Thyroid gland (tissue), 4 donors: ENCODE measurements around the gene ZFYVE21. TPM values are rescaled to one million over a fixed set of nuclear protein-coding genes. Genes with fewer than 3 reads are reported as not detected.

ENCODE experiments used
- DNase-seq, 2 donors: peaks; one replicate each; pipeline ENCODE4 v3.0.0-alpha.2; 2019
- H3K27ac ChIP-seq, 3 donors: fragments of 200-600 bp; sonication (generic); 1 replicate in 2 of 3; 2 replicates in 1 of 3; pipeline ENCODE4 v1.5.1; 2016 to 2019; ENCODE audit warnings: mild to moderate bottlenecking in 1 of 3, moderate library complexity in 1 of 3
- H3K27me3 ChIP-seq: fragments of 200-600 bp; sonication (generic); one replicate; pipeline ENCODE4 v1.5.1; 2019
- H3K36me3 ChIP-seq, 2 donors: fragments of 200-600 bp; sonication (generic); one replicate each; pipeline ENCODE4 v1.5.1; 2016 to 2019
- H3K4me1 ChIP-seq, 2 donors: fragments of 200-600 bp; sonication (generic); one replicate each; pipeline ENCODE4 v1.5.1; 2017 to 2019
- H3K4me3 ChIP-seq, 3 donors: fragments of 200-600 bp; sonication (generic); replicated peaks in 1 of 3; 1 replicate in 2 of 3; 2 replicates in 1 of 3; pipeline ENCODE4 v1.5.1; 2016; ENCODE audit warnings: mild to moderate bottlenecking in 1 of 3
- H3K9me3 ChIP-seq: fragments of 200-600 bp; sonication (generic); one replicate; pipeline ENCODE4 v1.5.1; 2017
- CTCF ChIP-seq, 6 experiments: fragments of 200-600 bp in 3 of 6; fragments of 450-650 bp in 3 of 6; sonication (generic) in 3 of 6; IDR thresholded peaks; one replicate each; pipeline ENCODE4 v1.5.1; 2016 to 2019; ENCODE audit warnings: antibody characterized with exemption in 6 of 6, mild to moderate bottlenecking in 2 of 6, inconsistent platforms in 1 of 6, moderate library complexity in 1 of 6
- POLR2A ChIP-seq, 2 donors: fragments of 450-650 bp; IDR thresholded peaks; one replicate each; pipeline ENCODE4 v1.6.1; 2017; ENCODE audit warnings: antibody characterized with exemption in 2 of 2, mild to moderate bottlenecking in 2 of 2, moderate library complexity in 1 of 2
- WGBS, 2 donors: methylation state at CpG; one replicate each; pipeline ENCODE4 v1.1.5; 2017; 5-methylcytosine and 5-hydroxymethylcytosine counted together
- intact Hi-C: fragments of 100-400 bp; cut with DNase I; formaldehyde crosslinking; loops from one replicate; pipeline ENCODE4 v1.15.1; 2023
- total RNA-seq, 4 donors: library from RNA; depleted of rRNA; stranded (reverse); fragments of >200 nt; gene quantifications; one replicate each; pipeline ENCODE4 v1.2.3, GENCODE V29; 2016

The ZFYVE21 gene
- total RNA-seq, 4 donors from 2014 or later = 113 to 167 (median 131) TPM

- H3K27ac ChIP-seq = no peak overlapping the region
- H3K9me3 ChIP-seq = no peaks in the 10 kb centered on the region
- no peak for DNase-seq
- no peak for TF ChIP-seq POLR2A (IDR thresholded peaks at IDR 0.05)
- TF ChIP-seq CTCF (IDR thresholded peaks at IDR 0.05) = no peak
- WGBS, 2 donors = 84 to 85% methylated on average over 4 of the region's 4 CpGs
- intact Hi-C loops = no loop called here
- peaks cover 0 to 6% of the 10 kb centered on the region in 2 donors for H3K4me1 ChIP-seq
- no peaks in the 10 kb centered on the region for H3K27me3 ChIP-seq
- H3K36me3 ChIP-seq = peaks cover 0 to 6% of the 10 kb centered on the region in 2 donors
- H3K4me3 ChIP-seq = no peak overlapping the region
These were observed 51.8 kb downstream of the ZFYVE21 start for GRCh38 chr14:103767336-103767894.

GRCh38 chr14:103770500-103770899 is 54.9 kb downstream of the ZFYVE21 start:
- Histone ChIP-seq H3K27ac (peak overlapping the region in 2 of 3 donors; percentile 20 to 34), H3K9me3 (no peaks in the 10 kb centered on the region), H3K4me1 (peaks cover 22 to 27% of the 10 kb centered on the region in 2 donors), H3K36me3 (no peaks in the 10 kb centered on the region), H3K27me3 (no peaks in the 10 kb centered on the region), H3K4me3 (no peak overlapping the region)
- intact Hi-C loops = no loop called here
- TF ChIP-seq POLR2A (IDR thresholded peaks at IDR 0.05) (no peak), CTCF (IDR thresholded peaks at IDR 0.05) (no peak)
- WGBS, 2 donors = 95 to 96% methylated on average over 2 of the region's 2 CpGs
- DNase-seq = no peak

- Histone ChIP-seq H3K9me3 (no peaks in the 10 kb centered on the region), H3K27me3 (no peaks in the 10 kb centered on the region), H3K36me3 (no peaks in the 10 kb centered on the region), H3K27ac (peak overlapping the region in 2 of 3 donors; percentile 20 to 34), H3K4me1 (peaks cover 22 to 29% of the 10 kb centered on the region in 2 donors), H3K4me3 (no peak overlapping the region)
- intact Hi-C loops = no loop called here
- DNase-seq = no peak
- WGBS, 2 donors = 76 to 82% methylated on average over 4 of the region's 4 CpGs
- TF ChIP-seq CTCF (IDR thresholded peaks at IDR 0.05) = peak in 1 of 6 experiments; percentile 4
- no peak for TF ChIP-seq POLR2A (IDR thresholded peaks at IDR 0.05)
These were observed 55.3 kb downstream of the ZFYVE21 start for GRCh38 chr14:103770902-103771301.

GRCh38 chr14:103772078-103772712 is 56.6 kb downstream of the ZFYVE21 start:
- H3K4me1 ChIP-seq = peaks cover 22 to 42% of the 10 kb centered on the region in 2 donors
- WGBS, 2 donors = 67 to 80% methylated on average over 1 of the region's 1 CpG
- H3K27ac ChIP-seq = peak overlapping the region in 1 of 3 donors; percentile 3
- intact Hi-C loops = no loop called here
- no peak overlapping the region for H3K4me3 ChIP-seq
- no peaks in the 10 kb centered on the region for H3K9me3 ChIP-seq
- no peaks in the 10 kb centered on the region for H3K36me3 ChIP-seq
- DNase-seq = no peak
- no peak for TF ChIP-seq POLR2A (IDR thresholded peaks at IDR 0.05)
- TF ChIP-seq CTCF (IDR thresholded peaks at IDR 0.05) = no peak
- H3K27me3 ChIP-seq = no peaks in the 10 kb centered on the region

GRCh38 chr14:103773521-103773920 is 57.9 kb downstream of the ZFYVE21 start:
- H3K4me3 ChIP-seq = no peak overlapping the region
- TF ChIP-seq POLR2A (IDR thresholded peaks at IDR 0.05) (no peak), CTCF (IDR thresholded peaks at IDR 0.05) (no peak)
- peak overlapping the region in 2 of 3 donors; percentile 72 to 90 for H3K27ac ChIP-seq
- no peaks in the 10 kb centered on the region for H3K27me3 ChIP-seq
- H3K9me3 ChIP-seq = no peaks in the 10 kb centered on the region
- H3K36me3 ChIP-seq = peaks cover 0 to 3% of the 10 kb centered on the region in 2 donors
- H3K4me1 ChIP-seq = peaks cover 22 to 45% of the 10 kb centered on the region in 2 donors
- WGBS, 2 donors = 79 to 89% methylated on average over 2 of the region's 2 CpGs
- no peak for DNase-seq
- intact Hi-C loops = no loop called here
